Motor neuron (in vitro differentiated cells): ENCODE measurements around the gene CSK. TPM values are rescaled to one million over a fixed set of nuclear protein-coding genes. Genes with fewer than 3 reads are reported as not detected.

ENCODE experiments used
- ATAC-seq, 8 experiments: fragments of 200-7000 bp; cut with Tn5 transposase; replicated peaks in 6 of 8; 2 replicates each; pipeline ENCODE4 v1.8.0; 2021; ENCODE audit warnings: mild to moderate bottlenecking in 8 of 8, moderate library complexity in 8 of 8
- H3K27ac ChIP-seq, 2 donors: fragments of 250-450 bp; sonication (Bioruptor Pico); 2 replicates each; pipeline ENCODE4 v1.9.0; 2021; ENCODE audit warnings: antibody characterized with exemption in 2 of 2, mild to moderate bottlenecking in 2 of 2, moderate library complexity in 1 of 2
- H3K4me1 ChIP-seq, 2 donors: fragments of 250-450 bp; sonication (Bioruptor Pico); replicated peaks in 1 of 2; 2 replicates each; pipeline ENCODE4 v1.6.1; 2021; ENCODE audit warnings: antibody characterized with exemption in 2 of 2, mild to moderate bottlenecking in 2 of 2, moderate library complexity in 1 of 2
- H3K4me3 ChIP-seq, 5 donors: fragments of 250-450 bp; sonication (Bioruptor Pico); 2 replicates each; pipeline ENCODE4 v1.9.0; 2021; ENCODE audit warnings: antibody characterized with exemption in 5 of 5, mild to moderate bottlenecking in 5 of 5, moderate library complexity in 4 of 5
- WGBS, 10 experiments: fragments of 450-650 bp; shearing (Covaris generic); methylation state at CpG; one replicate each; pipeline ENCODE4 v1.0.0; 2022; 5-methylcytosine and 5-hydroxymethylcytosine counted together
- in situ Hi-C, 9 experiments: fragments of 400-800 bp; cut with MboI; loops; one replicate each; pipeline ENCODE4 v1.15.0; 2021; ENCODE audit warnings: low sequenced_read_pairs in 9 of 9, low pct_unique_long_range_greater_than_20kb in 2 of 9; ENCODE audit not compliant: unreplicated experiment in 9 of 9
- total RNA-seq, 8 experiments: library from RNA; unstranded; fragments of 300-600 nt; gene quantifications; 2 replicates each; pipeline versions ENCODE4 v1.2.3 to v1.2.4, GENCODE V29; 2022

CSK gene
- total RNA-seq, 8 experiments from 2014 or later: 15.6 to 155 (median 27.0) TPM

DNA sequence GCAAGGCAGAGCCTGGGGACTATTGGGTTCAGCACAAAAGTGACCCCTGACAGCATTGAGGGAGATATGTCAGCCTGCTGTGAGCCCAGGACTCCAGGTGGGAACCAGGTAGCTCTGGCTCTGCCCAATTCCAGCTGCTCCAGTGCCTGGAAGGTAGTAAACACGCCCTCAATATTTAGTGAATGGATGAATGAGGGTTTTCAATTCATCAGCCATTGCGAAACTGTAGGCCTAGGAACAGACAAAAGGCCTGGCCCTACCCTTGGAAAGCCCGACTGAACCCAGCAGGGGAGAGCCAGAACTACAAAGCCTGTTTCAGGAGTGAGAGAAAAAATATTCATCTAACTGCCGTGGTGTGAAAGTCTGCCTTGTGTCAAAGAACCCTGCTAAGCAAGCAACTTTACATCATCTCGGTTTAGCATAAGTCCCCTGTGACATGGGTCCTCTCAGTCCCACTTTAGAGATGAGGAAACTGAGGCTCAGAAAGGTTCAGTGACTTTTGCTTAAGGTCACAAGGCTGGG lies 8.1 kb upstream of the CSK start:
- in situ Hi-C loops: loop anchor here in 5 of 9 experiments (10.0 to 25.0 kb wide), 5 partner anchors 136 to 386 kb away; partner anchors contain the start of genes COX5A (in 1 of the 5) and RPP25 (in 1 of the 5)
- Histone ChIP-seq H3K4me3 (no peak overlapping the region), H3K4me1 (peaks cover 28 to 32% of the 10 kb centered on the region in 2 donors), H3K27ac (no peak overlapping the region)
- peak in 2 of 8 experiments; percentile 1 to 3 for ATAC-seq
- 17 to 57% (median 39%) methylated on average over 1 to 5 of the region's 5 CpGs; no CpG with 5 or more reads in 1 of the 10 experiments for WGBS, 10 experiments

DNA sequence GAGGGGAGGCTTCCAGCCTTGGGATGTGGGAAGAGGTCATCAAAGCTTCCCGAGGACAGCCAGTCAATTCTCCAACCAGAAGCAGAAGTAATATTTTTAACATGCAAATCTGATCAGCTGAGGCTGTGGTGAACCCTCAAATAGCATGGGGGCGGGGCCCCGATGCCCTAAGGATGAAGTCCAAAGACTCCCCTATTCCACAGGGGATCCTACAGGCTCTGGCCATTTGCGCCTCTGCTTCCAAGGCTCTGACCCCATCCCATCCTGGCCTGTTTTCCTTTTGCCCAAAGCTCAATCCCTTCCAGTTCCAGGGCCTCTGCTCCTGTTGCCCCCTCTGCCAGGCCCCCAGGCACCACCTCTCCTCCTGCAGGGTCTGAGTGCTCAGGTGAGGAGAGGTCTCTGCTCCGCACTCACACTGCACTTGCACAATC lies 6.7 kb upstream of the CSK start:
- in situ Hi-C loops: loop anchor here in 3 of 9 experiments (10.0 kb wide), 2 partner anchors 170 to 180 kb away; partner anchors contain the start of gene RPP25 (in 1 of the 3)

DNA sequence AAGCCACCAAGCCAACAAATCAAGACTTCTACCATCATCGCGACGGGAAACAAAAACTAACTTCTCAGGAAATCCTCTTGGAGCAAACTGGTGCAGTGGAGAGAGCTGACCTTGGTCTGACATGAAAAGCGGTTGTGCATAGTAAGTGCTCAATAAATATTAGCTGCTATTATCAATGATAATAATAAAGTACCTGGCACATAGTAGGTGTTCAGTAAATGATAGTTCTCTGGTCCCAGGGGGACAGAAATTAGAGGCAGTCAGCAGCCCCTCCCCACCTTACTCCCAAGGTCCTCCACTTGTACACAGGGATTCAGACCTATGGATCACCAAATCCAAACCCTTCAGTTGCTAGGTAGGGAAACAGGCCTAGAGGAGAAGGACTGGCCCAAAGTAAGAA lies 6.0 kb upstream of the CSK start:
- Histone ChIP-seq H3K27ac (no peak overlapping the region), H3K4me3 (no peak overlapping the region), H3K4me1 (peaks cover 28 to 43% of the 10 kb centered on the region in 2 donors)
- in situ Hi-C loops: loop anchor here in 3 of 9 experiments (10.0 kb wide), 2 partner anchors 169 to 179 kb away; partner anchors contain the start of gene RPP25 (in 1 of the 3)
- ATAC-seq: no peak
- WGBS, 10 experiments: 80 to 100% (median 95%) methylated on average over 1 to 4 of the region's 4 CpGs; no CpG with 5 or more reads in 3 of the 10 experiments

More for the DNA sequence above, 6.7 kb upstream of the CSK start:
- Histone ChIP-seq H3K27ac (no peak overlapping the region), H3K4me3 (no peak overlapping the region), H3K4me1 (peaks cover 28 to 37% of the 10 kb centered on the region in 2 donors)
- no peak for ATAC-seq
- WGBS, 10 experiments: 40 to 80% (median 40%) methylated on average over 1 to 4 of the region's 5 CpGs; no CpG with 5 or more reads in 5 of the 10 experiments

DNA sequence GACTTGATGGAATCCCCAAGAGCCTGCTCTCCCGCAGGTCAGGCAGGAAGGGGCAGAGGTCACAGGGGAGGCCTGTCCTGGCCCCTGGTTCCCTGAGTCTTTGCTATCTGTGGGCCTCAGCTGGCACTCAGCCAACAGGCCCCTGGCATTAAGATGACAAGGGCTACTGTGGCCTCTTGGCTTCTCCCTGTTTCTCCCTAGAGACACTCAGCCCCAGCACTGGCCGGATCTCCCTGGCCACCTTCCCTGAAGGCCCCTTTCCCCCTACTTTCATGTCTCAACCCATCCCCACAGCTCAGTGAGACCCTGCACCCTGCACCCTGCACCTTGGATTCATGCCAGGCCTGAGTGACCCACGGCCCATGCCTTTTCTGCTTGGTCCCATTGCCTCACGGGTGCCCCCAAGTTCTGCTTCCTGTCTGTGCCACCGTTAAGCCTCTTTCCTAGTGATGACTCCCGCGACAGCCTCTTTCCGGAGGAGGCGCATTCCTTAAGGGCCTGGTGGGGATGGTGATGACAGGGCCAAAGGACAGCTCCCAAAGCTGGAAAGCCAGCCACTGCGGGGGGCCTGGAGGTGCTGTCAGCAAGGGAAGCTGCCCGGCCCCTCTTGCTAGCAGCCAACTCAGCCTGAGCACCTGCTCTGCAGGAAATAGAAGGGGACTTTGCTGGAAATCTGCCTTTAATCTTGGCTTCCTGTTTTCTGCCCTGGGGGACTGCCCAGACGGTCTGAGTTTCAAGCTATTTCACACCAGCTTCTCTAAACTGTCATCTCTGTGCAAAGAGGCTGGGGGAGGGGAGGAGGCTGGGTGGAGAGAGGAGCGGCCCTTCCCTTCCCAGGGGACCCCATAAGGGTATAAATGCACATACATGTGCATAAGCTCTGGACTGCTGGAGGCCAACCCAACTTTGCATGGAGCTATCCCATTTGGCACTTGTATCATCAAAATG lies 4.8 kb upstream of the CSK start:
- H3K27ac ChIP-seq: peak overlapping the region; percentile 14 to 68
- H3K4me1 ChIP-seq: peaks cover 27 to 41% of the 10 kb centered on the region in 2 donors
- WGBS, 10 experiments: 0 to 24% (median 14%) methylated on average over 1 to 9 of the region's 13 CpGs; no CpG with 5 or more reads in 5 of the 10 experiments
- peak in 4 of 8 experiments; percentile 6 to 81 (median 70) for ATAC-seq
- in situ Hi-C loops: loop anchor here in 3 of 9 experiments (10.0 kb wide), 2 partner anchors 168 to 178 kb away; partner anchors contain the start of gene RPP25 (in 1 of the 3)
- no peak overlapping the region for H3K4me3 ChIP-seq

DNA sequence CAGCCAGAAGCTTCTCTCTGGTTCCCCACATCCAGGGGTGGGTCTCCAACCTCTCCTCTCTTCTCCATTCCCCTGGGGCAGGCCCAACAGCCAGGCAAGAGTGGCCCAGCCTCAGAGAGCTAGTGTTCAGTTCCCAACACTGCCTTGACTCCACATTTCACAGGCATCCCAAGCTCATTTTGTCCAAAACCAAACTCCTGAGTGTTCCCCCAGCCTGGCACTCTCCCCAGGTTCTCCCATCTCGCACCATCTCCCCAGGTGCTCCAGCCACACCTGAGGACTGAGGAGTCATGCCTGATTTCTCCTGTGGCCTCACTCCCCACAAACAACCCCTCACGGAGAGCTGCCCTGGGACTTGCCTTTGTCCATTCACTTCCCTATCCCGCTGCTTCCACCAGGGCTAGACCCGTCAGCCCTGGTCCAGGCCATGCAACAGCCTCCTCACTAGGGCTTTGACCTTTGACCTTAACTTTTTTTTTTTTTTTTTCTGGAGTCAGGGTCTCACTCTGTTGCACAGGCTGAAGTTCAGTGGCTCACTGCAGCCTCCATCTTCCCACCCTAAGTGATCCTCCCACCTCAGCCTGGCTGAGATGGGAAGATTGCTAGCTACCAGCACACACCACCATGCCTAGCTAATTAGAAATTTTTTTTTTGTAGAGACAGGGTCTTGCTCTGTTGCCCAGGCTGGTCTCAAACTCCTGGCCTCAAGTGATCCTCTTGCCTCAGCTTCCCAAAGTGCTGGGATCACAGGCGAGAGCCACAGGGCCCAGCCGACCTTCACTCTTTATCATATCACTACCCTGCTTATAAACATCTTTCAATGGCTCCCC lies 3.9 kb upstream of the CSK start:
- WGBS, 10 experiments: 20 to 92% (median 80%) methylated on average over 1 to 5 of the region's 6 CpGs; no CpG with 5 or more reads in 5 of the 10 experiments
- ATAC-seq: peak in 3 of 8 experiments; percentile 0 to 2 (median 1)
- H3K4me3 ChIP-seq: no peak overlapping the region
- in situ Hi-C loops: loop anchor here in 3 of 9 experiments (10.0 kb wide), 2 partner anchors 167 to 177 kb away; partner anchors contain the start of gene RPP25 (in 1 of the 3)
- no peak overlapping the region for H3K27ac ChIP-seq
- H3K4me1 ChIP-seq: peaks cover 28 to 42% of the 10 kb centered on the region in 2 donors

DNA sequence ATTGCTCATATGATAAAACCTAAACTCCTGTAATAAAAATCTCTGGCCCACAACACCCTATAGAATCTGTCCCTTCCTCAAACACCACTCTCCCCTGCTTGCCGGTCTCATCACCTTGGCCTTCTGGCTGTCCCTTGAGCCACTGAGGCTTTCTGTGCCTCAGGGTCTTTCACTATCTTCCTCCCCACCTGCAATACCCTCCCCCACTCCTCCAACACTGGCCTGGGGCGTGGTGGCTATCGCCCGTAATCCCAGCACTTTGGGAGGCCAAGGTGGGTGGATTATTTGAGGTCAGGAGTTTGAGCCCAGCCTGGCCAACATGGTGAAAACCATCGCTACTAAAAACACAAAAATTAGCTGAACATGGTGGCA lies 3.3 kb upstream of the CSK start:
- Histone ChIP-seq H3K4me1 (peaks cover 29 to 44% of the 10 kb centered on the region in 2 donors), H3K4me3 (no peak overlapping the region), H3K27ac (no peak overlapping the region)
- no peak for ATAC-seq
- in situ Hi-C loops: loop anchor here in 3 of 9 experiments (10.0 kb wide), 2 partner anchors 166 to 176 kb away; partner anchors contain the start of gene RPP25 (in 1 of the 3)
- WGBS, 10 experiments: 100% methylated on average over 1 to 3 of the region's 5 CpGs; no CpG with 5 or more reads in 5 of the 10 experiments

DNA sequence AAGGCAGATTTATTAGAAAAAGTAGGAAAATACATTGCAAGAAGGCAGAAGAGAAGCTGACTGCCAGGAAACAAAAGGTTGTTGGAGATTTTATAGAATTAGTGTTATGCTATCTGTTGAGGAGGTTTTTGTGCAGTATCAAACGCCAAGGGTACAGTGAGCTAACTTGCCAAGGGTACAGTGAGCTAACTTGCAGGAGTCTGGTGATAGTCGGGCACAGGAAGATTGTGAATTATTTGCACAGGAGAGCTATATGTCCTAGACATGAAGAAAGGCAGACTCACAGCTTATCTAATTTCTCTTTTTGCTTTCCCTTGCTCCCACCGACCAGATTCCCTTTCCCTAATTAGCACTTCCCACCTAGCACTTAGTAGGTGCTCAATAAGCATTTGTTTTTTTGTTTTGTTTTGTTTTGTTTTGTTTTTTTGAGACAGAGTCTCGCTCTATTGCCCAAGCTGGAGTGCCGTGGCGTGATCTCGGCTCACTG lies 2.7 kb upstream of the CSK start:
- 74 to 100% (median 88%) methylated on average over 1 to 7 of the region's 7 CpGs for WGBS, 10 experiments
- H3K27ac ChIP-seq: no peak overlapping the region
- H3K4me3 ChIP-seq: no peak overlapping the region
- H3K4me1 ChIP-seq: peaks cover 34 to 49% of the 10 kb centered on the region in 2 donors
- no peak for ATAC-seq
- in situ Hi-C loops: loop anchor here in 3 of 9 experiments (10.0 kb wide), 2 partner anchors 166 to 176 kb away; partner anchors contain the start of gene RPP25 (in 1 of the 3)

DNA sequence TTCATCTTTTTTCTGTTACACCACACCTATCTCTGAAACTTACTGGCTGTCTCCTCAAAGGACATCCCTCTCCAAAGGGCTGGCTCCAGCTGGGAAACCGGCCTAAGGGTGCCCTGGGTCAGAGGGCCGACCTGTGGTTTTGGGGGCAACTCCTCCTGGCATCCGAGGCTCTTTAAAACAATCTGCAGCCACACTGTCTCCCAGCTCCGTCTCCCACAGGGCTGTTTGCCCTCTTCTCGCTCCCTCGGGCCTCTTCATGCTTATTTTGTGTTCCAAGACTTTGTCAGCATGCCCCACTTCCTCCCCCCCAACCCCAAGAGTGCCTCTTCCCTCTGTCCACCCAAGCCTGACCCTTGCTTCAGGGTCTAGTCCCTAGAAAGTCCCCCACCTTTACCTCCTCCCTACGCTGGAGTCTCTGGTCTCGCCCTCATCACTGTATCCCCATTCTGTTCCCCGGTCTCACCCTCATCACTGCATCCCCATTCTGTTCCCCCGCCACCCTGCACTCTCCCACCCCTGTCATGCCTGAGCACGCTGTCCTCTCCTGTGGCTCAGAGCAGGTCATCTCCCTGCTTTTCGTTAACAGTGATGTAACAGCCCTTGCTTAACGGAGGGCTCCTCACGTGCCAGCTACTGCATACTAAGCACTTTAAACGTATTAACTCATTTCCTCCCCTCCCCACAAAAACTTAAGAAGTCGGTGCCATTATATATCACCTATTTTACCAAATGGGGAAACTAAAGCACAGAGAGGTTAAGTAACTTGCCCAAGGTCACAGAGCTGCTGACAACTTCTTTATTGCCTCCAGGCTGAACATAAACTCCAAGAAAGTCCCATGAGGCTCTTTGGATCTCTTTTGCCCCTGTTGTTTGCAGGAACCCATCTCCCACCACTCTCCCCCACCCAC lies 1.1 kb upstream of the CSK start:
- Histone ChIP-seq H3K4me1 (peaks cover 41 to 54% of the 10 kb centered on the region in 2 donors), H3K4me3 (peak overlapping the region; percentile 83 to 100 (median 91)), H3K27ac (peak overlapping the region in 1 of 2 donors; percentile 34)
- WGBS, 10 experiments: 40 to 100% (median 66%) methylated on average over 1 to 7 of the region's 16 CpGs; no CpG with 5 or more reads in 3 of the 10 experiments
- no peak for ATAC-seq
- in situ Hi-C loops: no loop called here

DNA sequence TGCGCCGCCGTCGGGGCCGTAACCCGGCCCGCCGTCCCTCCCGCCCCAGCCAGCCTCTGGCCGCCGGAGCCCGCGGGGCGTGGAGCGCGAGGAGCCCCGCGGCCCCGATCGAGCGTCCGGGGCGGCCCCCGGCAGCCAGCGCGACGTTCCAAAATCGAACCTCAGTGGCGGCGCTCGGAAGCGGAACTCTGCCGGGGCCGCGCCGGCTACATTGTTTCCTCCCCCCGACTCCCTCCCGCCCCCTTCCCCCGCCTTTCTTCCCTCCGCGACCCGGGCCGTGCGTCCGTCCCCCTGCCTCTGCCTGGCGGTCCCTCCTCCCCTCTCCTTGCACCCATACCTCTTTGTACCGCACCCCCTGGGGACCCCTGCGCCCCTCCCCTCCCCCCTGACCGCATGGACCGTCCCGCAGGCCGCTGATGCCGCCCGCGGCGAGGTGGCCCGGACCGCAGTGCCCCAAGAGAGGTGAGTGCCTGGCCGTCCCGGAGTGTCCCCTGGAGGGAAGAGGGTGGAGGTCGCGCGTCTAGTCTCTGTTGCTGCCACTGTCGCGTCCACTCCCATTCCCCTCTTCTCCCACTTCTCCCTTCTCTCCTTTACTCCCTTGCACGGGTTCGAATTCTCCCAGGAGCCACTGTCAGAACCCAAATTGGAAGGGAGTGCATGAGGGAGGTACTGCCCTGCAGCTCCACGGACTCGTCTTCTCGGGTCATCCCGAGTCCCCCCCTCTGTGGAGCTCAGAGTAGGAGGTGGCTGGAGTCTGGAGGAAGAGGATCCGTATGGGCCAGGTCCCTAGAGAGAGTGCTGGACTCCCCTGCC lies 585 bp downstream of the CSK start:
- WGBS, 10 experiments: 0 to 1% (median 0%) methylated on average over 1 to 12 of the region's 72 CpGs; no CpG with 5 or more reads in 6 of the 10 experiments
- ATAC-seq: peak in 7 of 8 experiments; percentile 4 to 50 (median 44)
- Histone ChIP-seq H3K27ac (peak overlapping the region; percentile 77 to 80), H3K4me1 (peaks cover 31 to 47% of the 10 kb centered on the region in 2 donors), H3K4me3 (peak overlapping the region; percentile 83 to 100 (median 91))
- in situ Hi-C loops: no loop called here

DNA sequence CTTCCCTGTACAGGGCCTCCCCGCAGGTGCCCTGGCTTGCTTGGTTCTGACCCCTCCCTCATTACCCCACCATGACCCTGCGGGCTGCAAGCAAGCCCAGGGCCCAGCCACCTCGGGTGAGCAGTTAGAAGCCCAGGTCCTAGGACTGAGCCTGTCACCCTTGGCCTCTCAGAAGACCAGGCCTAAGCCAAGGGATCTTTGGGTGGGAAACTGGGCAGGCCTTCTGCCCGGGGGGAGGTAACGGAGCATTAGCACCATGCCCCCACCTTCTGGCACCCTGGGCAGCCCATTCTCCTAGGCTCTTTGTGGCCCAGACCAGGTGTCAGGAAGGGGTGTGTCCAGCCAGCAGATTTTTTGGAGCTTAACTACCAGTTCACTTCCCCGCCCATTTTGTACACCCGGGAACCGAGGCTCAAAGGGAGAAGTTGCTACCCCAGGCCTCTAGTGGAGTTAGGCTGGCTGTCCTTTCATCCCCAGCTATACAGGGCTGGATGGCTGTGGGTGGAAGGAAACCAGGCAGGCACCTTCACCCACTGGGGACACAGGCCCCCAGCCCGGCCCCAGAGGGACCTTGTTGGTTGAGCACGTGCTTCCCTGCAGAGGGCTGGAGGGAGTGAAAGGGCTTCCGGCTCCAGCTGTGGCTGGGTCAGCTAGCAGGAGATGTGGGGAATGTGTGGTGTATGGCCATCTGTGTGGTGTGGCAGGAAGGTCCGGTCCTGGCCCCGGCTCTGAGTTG lies 1.4 kb downstream of the CSK start:
- 5 to 27% (median 10%) methylated on average over 2 to 6 of the region's 13 CpGs; no CpG with 5 or more reads in 6 of the 10 experiments for WGBS, 10 experiments
- Histone ChIP-seq H3K4me3 (peak overlapping the region; percentile 83 to 100 (median 91)), H3K27ac (peak overlapping the region in 1 of 2 donors; percentile 25), H3K4me1 (peaks cover 26 to 44% of the 10 kb centered on the region in 2 donors)
- in situ Hi-C loops: no loop called here
- ATAC-seq: peak in 7 of 8 experiments; percentile 2 to 17 (median 4)
